Activated CD8-positive, alpha-beta memory T cell treated with anti-CD3 and anti-CD28 coated beads, Interleukin-2, amount 10 ng/mL, durations not matched to agents 7 days and 5 days (primary cell): ENCODE results near the gene NSMCE1. TPM values are rescaled to one million over a fixed set of nuclear protein-coding genes. Genes with fewer than 3 reads are reported as not detected.

Experiments
- ATAC-seq: fragments of 150-1000 bp; cut with Tn5 transposase; one replicate; pipeline ENCODE4 v1.10.0; 2021; ENCODE audit warnings: moderate library complexity
- CTCF ChIA-PET: fragments of 350-600 bp; sonication (Branson Sonifier 250); formaldehyde crosslinking; loops from one replicate; lab custom pipeline; 2021; ENCODE audit warnings: antibody characterized with exemption; lab: Charles Lee
- DNase-seq: peaks from one replicate; pipeline ENCODE4 v3.0.0-alpha.2; 2020
- H3K27ac Mint-ChIP-seq: one replicate; pipeline ENCODE4 v1.8.0; 2021; ENCODE audit warnings: mild to moderate bottlenecking, mixed read lengths
- H3K27me3 Mint-ChIP-seq: one replicate; pipeline ENCODE4 v1.8.0; 2021; ENCODE audit warnings: mixed read lengths
- H3K36me3 Mint-ChIP-seq: one replicate; pipeline ENCODE4 v1.8.0; 2021; ENCODE audit warnings: mild to moderate bottlenecking, mixed read lengths
- H3K4me1 Mint-ChIP-seq: one replicate; pipeline ENCODE4 v1.8.0; 2021; ENCODE audit warnings: mixed read lengths
- H3K4me3 Mint-ChIP-seq: one replicate; pipeline ENCODE4 v1.8.0; 2021; ENCODE audit warnings: mild to moderate bottlenecking, moderate library complexity, mixed read lengths
- H3K9me3 Mint-ChIP-seq: one replicate; pipeline ENCODE4 v1.8.0; 2022; ENCODE audit warnings: low read depth, mixed read lengths
- total RNA-seq, 2 experiments: library from RNA; stranded (reverse); gene quantifications; one replicate each; pipeline ENCODE4 v1.2.3, GENCODE V29; 2021

The NSMCE1 gene
- total RNA-seq, 2 experiments from 2014 or later: 75.9 to 94.0 TPM

GRCh38 chr16:27311448-27311830 is 42.9 kb upstream of the NSMCE1 start:
- CTCF ChIA-PET: no interaction called here

GRCh38 chr16:27310576-27311447 is 42.2 kb upstream of the NSMCE1 start:
- Mint-ChIP-seq H3K27ac (no peak overlapping the region), H3K4me3 (no peak overlapping the region), H3K36me3 (peaks cover 19% of the 10 kb centered on the region), H3K27me3 (no peaks in the 10 kb centered on the region), H3K9me3 (peaks cover 9% of the 10 kb centered on the region), H3K4me1 (peaks cover 17% of the 10 kb centered on the region)
- ATAC-seq (no peak), DNase-seq (no peak)
- CTCF ChIA-PET: no interaction called here

More at GRCh38 chr16:27311448-27311830, 42.9 kb upstream of the NSMCE1 start:
- no peak for DNase-seq
- ATAC-seq: no peak
- Mint-ChIP-seq H3K27me3 (no peaks in the 10 kb centered on the region), H3K4me1 (peaks cover 22% of the 10 kb centered on the region), H3K9me3 (peaks cover 4% of the 10 kb centered on the region), H3K27ac (no peak overlapping the region), H3K36me3 (peaks cover 21% of the 10 kb centered on the region), H3K4me3 (no peak overlapping the region)

- DNase-seq (no peak), ATAC-seq (no peak)
- H3K27ac Mint-ChIP-seq: no peak overlapping the region
- H3K36me3 Mint-ChIP-seq: peaks cover 8% of the 10 kb centered on the region
- no peak overlapping the region for H3K4me3 Mint-ChIP-seq
- peaks cover 9% of the 10 kb centered on the region for H3K9me3 Mint-ChIP-seq
- H3K4me1 Mint-ChIP-seq: peaks cover 18% of the 10 kb centered on the region
- H3K27me3 Mint-ChIP-seq: no peaks in the 10 kb centered on the region
- CTCF ChIA-PET: no interaction called here
Measured at GRCh38 chr16:27308792-27309191, 40.2 kb upstream of the NSMCE1 start.

DNA sequence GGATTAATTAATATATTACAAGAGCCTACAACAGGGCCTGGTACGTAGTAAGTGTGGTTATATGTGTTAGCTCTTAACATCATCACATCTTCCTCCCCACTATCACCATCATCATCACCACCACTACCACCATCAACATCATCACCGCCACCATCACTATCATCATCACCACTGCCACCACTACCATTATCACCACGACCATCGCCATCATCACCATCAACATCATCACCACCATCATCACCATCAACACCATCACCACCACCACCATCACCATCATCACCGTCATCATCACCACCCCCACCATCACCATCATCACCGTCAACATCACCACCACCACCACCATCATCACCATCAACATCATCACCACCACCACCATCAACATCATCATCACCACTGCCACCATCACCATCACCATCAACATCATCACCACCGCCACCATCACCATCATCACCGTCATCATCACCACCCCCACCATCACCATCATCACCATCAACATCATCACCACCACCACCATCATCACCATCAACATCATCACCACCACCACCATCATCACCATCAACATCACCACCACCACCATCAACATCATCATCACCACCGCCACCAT is 37.4 kb upstream of the NSMCE1 start:
- H3K4me3 Mint-ChIP-seq: no peak overlapping the region
- ATAC-seq (no peak), DNase-seq (no peak)
- H3K4me1 Mint-ChIP-seq: peaks cover 16% of the 10 kb centered on the region
- peaks cover 9% of the 10 kb centered on the region for H3K9me3 Mint-ChIP-seq
- CTCF ChIA-PET: interaction anchor here (0.8 kb wide), 1 partner anchor 22 kb away, joined by 4 read pairs; no protein-coding TSS in a partner anchor
- no peak overlapping the region for H3K27ac Mint-ChIP-seq
- H3K36me3 Mint-ChIP-seq: peaks cover 8% of the 10 kb centered on the region
- H3K27me3 Mint-ChIP-seq: no peaks in the 10 kb centered on the region

DNA sequence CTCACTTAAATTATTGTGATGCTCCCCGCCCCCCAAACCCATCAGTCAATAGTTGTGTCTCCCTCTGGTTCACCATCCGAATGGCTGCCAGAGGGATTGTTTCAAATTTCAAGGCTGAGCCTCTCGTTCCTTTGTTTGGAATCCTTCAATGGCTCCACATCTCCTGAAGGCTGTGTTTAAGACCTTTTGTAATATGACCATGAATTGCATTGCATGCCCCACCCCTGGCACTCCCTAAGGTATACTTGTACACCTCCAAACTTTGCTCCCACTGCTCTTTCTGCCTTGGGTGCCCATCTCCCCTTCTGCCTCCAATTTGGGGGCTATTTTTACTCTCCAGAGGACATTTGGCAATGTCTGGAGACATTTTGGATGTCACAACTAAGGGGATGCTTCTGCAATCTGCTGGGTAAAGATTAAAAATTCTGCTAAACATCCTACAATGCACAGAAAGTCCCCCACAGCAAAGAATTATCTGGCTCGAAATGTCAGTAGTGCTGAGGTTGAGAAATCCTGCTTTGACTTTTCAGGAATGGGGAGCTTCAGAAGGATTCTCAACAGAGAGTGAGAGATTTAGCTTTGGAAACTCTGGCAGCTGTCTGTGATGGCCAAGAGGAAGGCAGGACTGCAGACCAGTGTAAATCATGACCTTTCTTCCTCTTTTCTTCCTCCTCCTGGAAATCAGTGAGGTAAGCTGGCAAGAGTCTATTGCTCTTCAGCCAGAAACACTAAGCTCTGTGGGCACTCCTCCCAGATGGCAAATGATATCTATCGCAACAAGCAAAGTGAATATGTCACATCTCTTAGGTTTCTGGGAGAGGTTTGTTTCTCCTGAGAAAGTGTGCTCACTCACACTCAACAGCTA is 36.5 kb upstream of the NSMCE1 start:
- Mint-ChIP-seq H3K27ac (no peak overlapping the region), H3K4me1 (peaks cover 16% of the 10 kb centered on the region), H3K4me3 (no peak overlapping the region), H3K9me3 (peaks cover 9% of the 10 kb centered on the region), H3K27me3 (no peaks in the 10 kb centered on the region), H3K36me3 (peaks cover 10% of the 10 kb centered on the region)
- ATAC-seq (no peak), DNase-seq (no peak)
- CTCF ChIA-PET: interaction anchor here (0.8 kb wide), 1 partner anchor 21 kb away, joined by 4 read pairs; no protein-coding TSS in a partner anchor

- Mint-ChIP-seq H3K9me3 (peaks cover 9% of the 10 kb centered on the region), H3K36me3 (peaks cover 10% of the 10 kb centered on the region), H3K27ac (no peak overlapping the region), H3K4me1 (peaks cover 17% of the 10 kb centered on the region), H3K4me3 (no peak overlapping the region), H3K27me3 (no peaks in the 10 kb centered on the region)
- no peak for DNase-seq
- ATAC-seq: no peak
- CTCF ChIA-PET: no interaction called here
Measured at GRCh38 chr16:27304102-27304501, 35.5 kb upstream of the NSMCE1 start.

GRCh38 chr16:27303256-27304100 is 34.9 kb upstream of the NSMCE1 start:
- no peak overlapping the region for H3K27ac Mint-ChIP-seq
- DNase-seq (no peak), ATAC-seq (no peak)
- H3K4me3 Mint-ChIP-seq: no peak overlapping the region
- CTCF ChIA-PET: no interaction called here
- peaks cover 17% of the 10 kb centered on the region for H3K4me1 Mint-ChIP-seq
- peaks cover 10% of the 10 kb centered on the region for H3K36me3 Mint-ChIP-seq
- H3K27me3 Mint-ChIP-seq: no peaks in the 10 kb centered on the region
- H3K9me3 Mint-ChIP-seq: peaks cover 9% of the 10 kb centered on the region

DNA sequence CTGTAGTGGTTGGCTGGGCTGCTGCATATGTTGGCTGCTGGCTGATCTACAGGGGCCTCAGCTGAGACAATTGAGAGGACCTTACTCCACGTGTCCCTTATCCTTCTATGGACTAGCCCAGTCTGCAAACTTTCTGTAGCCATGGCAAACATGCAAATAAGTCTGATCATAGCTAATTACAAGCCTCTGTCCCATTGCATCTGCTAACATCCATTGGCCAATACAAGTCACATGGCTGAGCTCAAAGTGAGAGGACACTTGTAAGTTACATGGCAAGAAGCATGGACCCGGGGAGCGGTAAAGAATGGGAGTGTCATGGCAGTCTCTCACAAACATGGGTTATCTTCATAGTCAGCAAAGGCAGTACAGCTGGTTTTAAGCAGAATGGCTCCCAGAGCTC is 33.6 kb upstream of the NSMCE1 start:
- H3K9me3 Mint-ChIP-seq: peaks cover 9% of the 10 kb centered on the region
- H3K4me3 Mint-ChIP-seq: no peak overlapping the region
- no peak for ATAC-seq
- peaks cover 10% of the 10 kb centered on the region for H3K36me3 Mint-ChIP-seq
- H3K27ac Mint-ChIP-seq: no peak overlapping the region
- peaks cover 17% of the 10 kb centered on the region for H3K4me1 Mint-ChIP-seq
- no peak for DNase-seq
- CTCF ChIA-PET: no interaction called here
- no peaks in the 10 kb centered on the region for H3K27me3 Mint-ChIP-seq

- H3K4me1 Mint-ChIP-seq: peaks cover 16% of the 10 kb centered on the region
- DNase-seq: no peak
- no peak overlapping the region for H3K4me3 Mint-ChIP-seq
- peaks cover 6% of the 10 kb centered on the region for H3K36me3 Mint-ChIP-seq
- H3K27ac Mint-ChIP-seq: no peak overlapping the region
- H3K27me3 Mint-ChIP-seq: no peaks in the 10 kb centered on the region
- ATAC-seq: no peak
- H3K9me3 Mint-ChIP-seq: peaks cover 5% of the 10 kb centered on the region
- CTCF ChIA-PET: no interaction called here
Measured at GRCh38 chr16:27301236-27301861, 32.8 kb upstream of the NSMCE1 start.

DNA sequence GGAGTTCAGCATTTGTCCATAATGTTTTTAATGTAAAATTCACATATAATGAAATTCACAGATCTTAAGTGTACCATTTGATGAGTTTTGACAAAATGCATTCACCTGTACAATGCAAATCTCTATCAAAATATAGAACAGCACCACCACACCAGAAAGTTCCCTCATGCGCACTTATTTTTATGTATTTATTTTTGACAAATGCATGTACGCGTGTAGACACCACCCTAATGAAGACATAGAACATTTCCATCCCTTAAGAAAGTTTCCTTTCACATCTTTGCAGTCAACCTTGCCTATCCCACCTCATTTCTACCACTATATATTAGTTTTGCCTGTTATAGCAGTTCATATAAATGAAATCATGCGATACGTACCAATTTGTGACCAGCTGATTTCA is 29.6 kb upstream of the NSMCE1 start:
- Mint-ChIP-seq H3K4me1 (peaks cover 13% of the 10 kb centered on the region), H3K27ac (no peak overlapping the region), H3K36me3 (peaks cover 2% of the 10 kb centered on the region), H3K9me3 (no peaks in the 10 kb centered on the region), H3K27me3 (no peaks in the 10 kb centered on the region), H3K4me3 (no peak overlapping the region)
- CTCF ChIA-PET: interaction anchor here (1.1 to 1.5 kb wide), 3 partner anchors 14 to 62 kb away, joined by 3 to 4 read pairs (median 3); no protein-coding TSS in a partner anchor
- ATAC-seq (no peak), DNase-seq (no peak)

DNA sequence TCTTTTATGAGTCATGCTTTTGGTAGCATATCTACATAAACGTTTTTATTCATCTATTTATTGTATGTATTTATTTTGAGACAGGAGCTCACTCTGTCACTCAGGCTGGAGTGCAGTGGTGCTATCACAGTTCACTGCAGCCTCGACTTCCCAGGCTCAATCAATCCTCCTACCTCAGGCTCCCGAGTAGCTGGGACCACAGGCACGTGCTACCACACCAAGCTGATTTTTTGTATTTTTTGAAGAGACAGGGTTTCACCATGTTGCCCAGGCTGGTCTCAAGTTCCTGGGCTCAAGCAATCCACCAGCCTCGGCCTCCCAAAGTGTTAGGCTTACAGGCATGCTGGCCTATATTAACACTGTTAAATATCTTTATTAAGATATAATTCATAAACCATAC is 24.8 kb upstream of the NSMCE1 start:
- ATAC-seq (no peak), DNase-seq (no peak)
- Mint-ChIP-seq H3K27ac (no peak overlapping the region), H3K4me3 (no peak overlapping the region), H3K27me3 (no peaks in the 10 kb centered on the region), H3K4me1 (peaks cover 23% of the 10 kb centered on the region), H3K36me3 (no peaks in the 10 kb centered on the region), H3K9me3 (no peaks in the 10 kb centered on the region)
- CTCF ChIA-PET: interaction anchor here (1.0 to 1.5 kb wide), 4 partner anchors 8 to 25 kb away, joined by 3 to 4 read pairs (median 4); partner anchors contain the start of gene NSMCE1

DNA sequence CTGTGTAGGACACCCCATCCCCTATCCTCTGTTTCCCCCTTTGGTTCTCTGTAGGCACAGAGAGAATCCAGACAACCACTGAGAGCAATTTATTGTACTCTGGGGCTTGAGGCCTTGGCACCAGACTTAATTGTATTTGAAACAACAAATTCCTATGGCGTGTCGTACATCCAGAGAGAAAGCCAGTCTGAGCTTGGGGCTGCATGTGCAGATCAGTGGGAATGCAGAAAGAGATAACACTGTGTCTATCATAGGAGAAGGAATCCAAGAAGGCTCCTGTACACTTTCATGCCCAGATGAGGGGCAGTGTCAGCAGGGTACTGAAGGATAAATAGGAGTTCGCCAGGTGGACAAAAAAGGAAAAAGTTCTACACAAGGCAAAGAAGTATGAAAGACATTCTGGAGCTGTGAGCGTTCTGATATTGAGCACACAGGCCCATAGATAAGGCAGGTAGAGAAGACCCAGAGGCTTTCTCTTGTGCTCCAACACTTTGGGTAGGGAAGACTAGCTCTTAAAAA is 23.2 kb upstream of the NSMCE1 start:
- H3K4me3 Mint-ChIP-seq: no peak overlapping the region
- peaks cover 23% of the 10 kb centered on the region for H3K4me1 Mint-ChIP-seq
- H3K9me3 Mint-ChIP-seq: no peaks in the 10 kb centered on the region
- CTCF ChIA-PET: no interaction called here
- no peak for ATAC-seq
- no peak for DNase-seq
- H3K27ac Mint-ChIP-seq: no peak overlapping the region
- peaks cover 4% of the 10 kb centered on the region for H3K36me3 Mint-ChIP-seq
- no peaks in the 10 kb centered on the region for H3K27me3 Mint-ChIP-seq
